Measurements from ENCODE around the gene CCDC60.

CCDC60 gene

GRCh38 chr12:119302451-119303080 is 32.0 kb upstream of the CCDC60 start:
- Histone ChIP-seq H3K9me3 (replicated peaks; ENCODE audit: insufficient read depth, low read length) (no peaks in the 10 kb centered on the region), H3K36me3 (replicated peaks; ENCODE audit: insufficient read depth, low read length) (no peaks in the 10 kb centered on the region), H3K9ac (ENCODE audit: low read length) (no peak overlapping the region), H3K4me3 (ENCODE audit: low read length) (no peak overlapping the region), H3K9me2 (replicated peaks; ENCODE audit: insufficient read depth, low read length) (no peaks in the 10 kb centered on the region), H2AFZ (ENCODE audit: low read length) (no peak overlapping the region), H3K27me3 (replicated peaks; ENCODE audit: insufficient read depth, low read length) (no peaks in the 10 kb centered on the region), H3K79me2 (ENCODE audit: low read length) (no peaks in the 10 kb centered on the region), H3K27ac (ENCODE audit: low read length) (no peak overlapping the region), H3K4me1 (ENCODE audit: low read length) (no peaks in the 10 kb centered on the region), H3F3A (ENCODE audit: insufficient read depth, low read length) (no peaks in the 10 kb centered on the region), H3K4me2 (ENCODE audit: low read depth, low read length) (no peak overlapping the region), H4K20me1 (ENCODE audit: insufficient read depth, low read length) (no peaks in the 10 kb centered on the region)
- no peak for TF ChIP-seq CTCF (IDR thresholded peaks at IDR 0.05; ENCODE audit: low read length)
- no peak for TF ChIP-seq EZH2phosphoT487 (IDR thresholded peaks at IDR 0.05; ENCODE audit: low read length)
- TF ChIP-seq EZH2 (optimal IDR thresholded peaks at IDR 0.05; ENCODE audit: low read depth, low read length), result no peak
- DNase-seq, result no peak

- Histone ChIP-seq H2AFZ (ENCODE audit: low read length) (no peak overlapping the region), H3F3A (ENCODE audit: insufficient read depth, low read length) (no peaks in the 10 kb centered on the region), H3K9me3 (replicated peaks; ENCODE audit: insufficient read depth, low read length) (no peaks in the 10 kb centered on the region), H3K9me2 (replicated peaks; ENCODE audit: insufficient read depth, low read length) (no peaks in the 10 kb centered on the region), H3K79me2 (ENCODE audit: low read length) (no peaks in the 10 kb centered on the region), H3K4me2 (ENCODE audit: low read depth, low read length) (no peak overlapping the region), H3K9ac (ENCODE audit: low read length) (no peak overlapping the region), H3K27me3 (replicated peaks; ENCODE audit: insufficient read depth, low read length) (no peaks in the 10 kb centered on the region), H3K27ac (ENCODE audit: low read length) (no peak overlapping the region), H3K4me3 (ENCODE audit: low read length) (no peak overlapping the region), H3K4me1 (ENCODE audit: low read length) (no peaks in the 10 kb centered on the region), H4K20me1 (ENCODE audit: insufficient read depth, low read length) (no peaks in the 10 kb centered on the region), H3K36me3 (replicated peaks; ENCODE audit: insufficient read depth, low read length) (no peaks in the 10 kb centered on the region)
- TF ChIP-seq CTCF (IDR thresholded peaks at IDR 0.05; ENCODE audit: low read length), result no peak
- TF ChIP-seq EZH2 (optimal IDR thresholded peaks at IDR 0.05; ENCODE audit: low read depth, low read length), result no peak
- TF ChIP-seq EZH2phosphoT487 (IDR thresholded peaks at IDR 0.05; ENCODE audit: low read length), result no peak
- DNase-seq, result no peak
These were observed 27.9 kb upstream of the CCDC60 start for GRCh38 chr12:119306593-119306992.

- Histone ChIP-seq H3K27ac (ENCODE audit: low read length) (no peak overlapping the region), H3K4me2 (ENCODE audit: low read depth, low read length) (no peak overlapping the region), H3K79me2 (ENCODE audit: low read length) (no peaks in the 10 kb centered on the region), H3K27me3 (replicated peaks; ENCODE audit: insufficient read depth, low read length) (no peaks in the 10 kb centered on the region), H3K9me3 (replicated peaks; ENCODE audit: insufficient read depth, low read length) (no peaks in the 10 kb centered on the region), H3F3A (ENCODE audit: insufficient read depth, low read length) (no peaks in the 10 kb centered on the region), H3K4me3 (ENCODE audit: low read length) (no peak overlapping the region), H4K20me1 (ENCODE audit: insufficient read depth, low read length) (no peaks in the 10 kb centered on the region), H2AFZ (ENCODE audit: low read length) (no peak overlapping the region), H3K9ac (ENCODE audit: low read length) (no peak overlapping the region), H3K9me2 (replicated peaks; ENCODE audit: insufficient read depth, low read length) (no peaks in the 10 kb centered on the region), H3K4me1 (ENCODE audit: low read length) (no peaks in the 10 kb centered on the region), H3K36me3 (replicated peaks; ENCODE audit: insufficient read depth, low read length) (no peaks in the 10 kb centered on the region)
- DNase-seq, result no peak
- TF ChIP-seq EZH2phosphoT487 (IDR thresholded peaks at IDR 0.05; ENCODE audit: low read length), result no peak
- TF ChIP-seq CTCF (IDR thresholded peaks at IDR 0.05; ENCODE audit: low read length), result no peak
- TF ChIP-seq EZH2 (optimal IDR thresholded peaks at IDR 0.05; ENCODE audit: low read depth, low read length), result no peak
These were observed 26.8 kb upstream of the CCDC60 start for GRCh38 chr12:119307747-119308146.

Data from MM.1S (cell line).